Mesenchymal stem cell (in vitro differentiated cells and primary cell): ENCODE data around the gene SSPN.

Source experiments
- DNase-seq: peaks from one replicate; pipeline ENCODE4 v3.0.0-alpha.2; 2013
- H2AFZ ChIP-seq: one replicate; pipeline ENCODE4 v1.6.1; 2013; ENCODE audit warnings: low read depth, mild to moderate bottlenecking, control low read depth, inconsistent platforms, low read length, moderate library complexity
- H2AK5ac ChIP-seq: 2 replicates; pipeline ENCODE4 v1.6.1; 2013; ENCODE audit warnings: low read length, moderate library complexity, mild to moderate bottlenecking, inconsistent platforms; ENCODE audit not compliant: severe bottlenecking
- H2BK120ac ChIP-seq: one replicate; pipeline ENCODE4 v1.6.1; 2013; ENCODE audit warnings: low read depth, mild to moderate bottlenecking, inconsistent platforms, low read length, moderate library complexity
- H2BK12ac ChIP-seq, 2 experiments: one replicate each; pipeline ENCODE4 v1.6.1; 2013; ENCODE audit warnings: inconsistent platforms in 2 of 2, low read length in 2 of 2, mild to moderate bottlenecking in 2 of 2, moderate library complexity in 2 of 2, control low read depth in 1 of 2
- H2BK15ac ChIP-seq: one replicate; pipeline ENCODE4 v1.6.1; 2013; ENCODE audit warnings: mild to moderate bottlenecking, low read depth, inconsistent platforms; ENCODE audit not compliant: poor library complexity, severe bottlenecking
- H2BK5ac ChIP-seq: 2 replicates; pipeline ENCODE4 v1.6.1; 2013; ENCODE audit warnings: low read depth, mild to moderate bottlenecking, low read length, control low read depth, inconsistent platforms; ENCODE audit not compliant: poor library complexity, severe bottlenecking
- H3K14ac ChIP-seq, 2 experiments: one replicate each; pipeline ENCODE4 v1.6.1; 2013; ENCODE audit warnings: inconsistent platforms in 2 of 2, low read length in 2 of 2, control low read depth in 1 of 2, mild to moderate bottlenecking in 1 of 2, moderate library complexity in 1 of 2
- H3K18ac ChIP-seq, 2 experiments: one replicate each; pipeline ENCODE4 v1.6.1; 2013; ENCODE audit warnings: inconsistent platforms in 2 of 2, low read length in 2 of 2, control low read depth in 1 of 2, low read depth in 1 of 2, mild to moderate bottlenecking in 1 of 2
- H3K23ac ChIP-seq, 2 experiments: one replicate each; pipeline ENCODE4 v1.6.1; 2013; ENCODE audit warnings: inconsistent platforms in 2 of 2, low read length in 2 of 2, mild to moderate bottlenecking in 2 of 2, moderate library complexity in 2 of 2, control low read depth in 1 of 2
- H3K27ac ChIP-seq: 2 replicates; pipeline ENCODE4 v1.5.1; 2013; ENCODE audit warnings: mild to moderate bottlenecking, moderate library complexity, low read length, control low read depth, inconsistent platforms; ENCODE audit not compliant: poor library complexity, severe bottlenecking
- H3K27me3 ChIP-seq, 2 experiments: 2 replicates each; pipeline versions ENCODE4 v1.6.1 to v1.7.0; 2013; ENCODE audit warnings: low read length in 2 of 2, mild to moderate bottlenecking in 2 of 2, moderate library complexity in 2 of 2, control low read depth in 1 of 2, inconsistent platforms in 1 of 2; ENCODE audit not compliant: control insufficient read depth in 1 of 2, insufficient read depth in 1 of 2
- H3K36me3 ChIP-seq, 2 experiments: 2 replicates each; pipeline versions ENCODE4 v1.6.1 to v1.7.0; 2013; ENCODE audit warnings: low read length in 2 of 2, control low read depth in 1 of 2, inconsistent platforms in 1 of 2, low read depth in 1 of 2, mild to moderate bottlenecking in 1 of 2; ENCODE audit not compliant: insufficient read depth in 2 of 2, control insufficient read depth in 1 of 2
- H3K4ac ChIP-seq, 2 experiments: one replicate each; pipeline ENCODE4 v1.6.1; 2013; ENCODE audit warnings: inconsistent platforms in 2 of 2, low read length in 2 of 2, mild to moderate bottlenecking in 2 of 2, moderate library complexity in 2 of 2, control low read depth in 1 of 2, low read depth in 1 of 2
- H3K4me1 ChIP-seq: 2 replicates; pipeline ENCODE4 v1.6.1; 2013; ENCODE audit warnings: low read depth, low read length, control low read depth; ENCODE audit not compliant: control insufficient read depth, insufficient read depth
- H3K4me2 ChIP-seq: 2 replicates; pipeline ENCODE4 v1.6.1; 2013; ENCODE audit warnings: low read length, mild to moderate bottlenecking, inconsistent platforms; ENCODE audit not compliant: poor library complexity, severe bottlenecking
- H3K4me3 ChIP-seq, 2 experiments: 2 replicates each; pipeline versions ENCODE4 v1.5.1 to v1.7.0; 2013; ENCODE audit warnings: low read length in 2 of 2, mild to moderate bottlenecking in 2 of 2, control low read depth in 1 of 2, low read depth in 1 of 2; ENCODE audit not compliant: insufficient read depth in 1 of 2
- H3K79me1 ChIP-seq: replicated peaks from 2 replicates; pipeline ENCODE4 v1.6.1; 2013; ENCODE audit warnings: mild to moderate bottlenecking, control low read depth, low read length, inconsistent platforms; ENCODE audit not compliant: poor library complexity, severe bottlenecking
- H3K9ac ChIP-seq: 2 replicates; pipeline ENCODE4 v1.7.0; 2013; ENCODE audit warnings: mild to moderate bottlenecking, low read length, moderate library complexity
- H3K9me3 ChIP-seq: 2 replicates; pipeline ENCODE4 v1.7.0; 2013; ENCODE audit warnings: mild to moderate bottlenecking, low read length; ENCODE audit not compliant: control insufficient read depth
- H4K8ac ChIP-seq: one replicate; pipeline ENCODE4 v1.6.1; 2013; ENCODE audit warnings: inconsistent platforms, mild to moderate bottlenecking, low read length, moderate library complexity
- H4K91ac ChIP-seq: one replicate; pipeline ENCODE4 v1.6.1; 2013; ENCODE audit warnings: mild to moderate bottlenecking, low read length, inconsistent platforms
- WGBS: methylation state at CpG from one replicate; pipeline ENCODE4 v1.1.7; 2013; ENCODE audit warnings: mixed read lengths; 5-methylcytosine and 5-hydroxymethylcytosine counted together

The SSPN gene

DNA sequence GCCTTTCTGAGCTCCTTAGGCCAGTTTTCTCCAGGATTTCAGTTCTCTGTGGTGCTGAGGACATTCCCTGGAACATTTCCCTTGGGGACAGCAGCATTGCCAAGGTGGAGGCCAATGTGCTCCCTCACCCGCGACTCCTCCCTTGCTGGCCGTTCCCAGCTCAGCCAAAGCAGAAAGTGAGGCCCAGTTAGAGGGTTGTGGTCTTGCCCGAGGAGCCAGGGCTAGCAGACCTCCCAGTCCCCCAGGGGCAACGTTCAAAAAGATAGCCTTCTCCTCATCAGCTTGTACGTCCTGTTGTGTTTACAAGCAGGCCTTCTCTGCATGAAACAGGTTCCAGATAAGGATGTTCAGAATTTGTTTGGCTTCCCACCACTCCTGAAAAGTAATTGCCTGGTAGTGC, 78.4 kb downstream of the SSPN start:
- peak overlapping the region; percentile 21 to 91 for H3K4ac ChIP-seq
- H2AFZ ChIP-seq: no peak overlapping the region
- H2AK5ac ChIP-seq: peak overlapping the region; percentile 89
- peak overlapping the region; percentile 92 for H4K8ac ChIP-seq
- H2BK15ac ChIP-seq: peak overlapping the region; percentile 86
- H3K79me1 ChIP-seq: no peaks in the 10 kb centered on the region
- H2BK5ac ChIP-seq: peak overlapping the region; percentile 14
- H3K18ac ChIP-seq: peak overlapping the region; percentile 74 to 95
- H3K4me3 ChIP-seq: peak overlapping the region in 1 of 2 experiments; percentile 10
- peak overlapping the region; percentile 84 to 91 for H2BK12ac ChIP-seq
- H3K4me2 ChIP-seq: no peak overlapping the region
- H3K14ac ChIP-seq: no peak overlapping the region
- H3K27me3 ChIP-seq: no peaks in the 10 kb centered on the region
- H3K9me3 ChIP-seq: no peaks in the 10 kb centered on the region
- H4K91ac ChIP-seq: peak overlapping the region; percentile 96
- 59% methylated on average over 4 of the region's 6 CpGs for WGBS
- no peak overlapping the region for H3K23ac ChIP-seq
- no peaks in the 10 kb centered on the region for H3K36me3 ChIP-seq
- H3K27ac ChIP-seq: peak overlapping the region; percentile 99
- H3K9ac ChIP-seq: peak overlapping the region; percentile 72
- H3K4me1 ChIP-seq: peaks cover 28% of the 10 kb centered on the region
- peak; percentile 30 for DNase-seq
- peak overlapping the region; percentile 71 for H2BK120ac ChIP-seq

DNA sequence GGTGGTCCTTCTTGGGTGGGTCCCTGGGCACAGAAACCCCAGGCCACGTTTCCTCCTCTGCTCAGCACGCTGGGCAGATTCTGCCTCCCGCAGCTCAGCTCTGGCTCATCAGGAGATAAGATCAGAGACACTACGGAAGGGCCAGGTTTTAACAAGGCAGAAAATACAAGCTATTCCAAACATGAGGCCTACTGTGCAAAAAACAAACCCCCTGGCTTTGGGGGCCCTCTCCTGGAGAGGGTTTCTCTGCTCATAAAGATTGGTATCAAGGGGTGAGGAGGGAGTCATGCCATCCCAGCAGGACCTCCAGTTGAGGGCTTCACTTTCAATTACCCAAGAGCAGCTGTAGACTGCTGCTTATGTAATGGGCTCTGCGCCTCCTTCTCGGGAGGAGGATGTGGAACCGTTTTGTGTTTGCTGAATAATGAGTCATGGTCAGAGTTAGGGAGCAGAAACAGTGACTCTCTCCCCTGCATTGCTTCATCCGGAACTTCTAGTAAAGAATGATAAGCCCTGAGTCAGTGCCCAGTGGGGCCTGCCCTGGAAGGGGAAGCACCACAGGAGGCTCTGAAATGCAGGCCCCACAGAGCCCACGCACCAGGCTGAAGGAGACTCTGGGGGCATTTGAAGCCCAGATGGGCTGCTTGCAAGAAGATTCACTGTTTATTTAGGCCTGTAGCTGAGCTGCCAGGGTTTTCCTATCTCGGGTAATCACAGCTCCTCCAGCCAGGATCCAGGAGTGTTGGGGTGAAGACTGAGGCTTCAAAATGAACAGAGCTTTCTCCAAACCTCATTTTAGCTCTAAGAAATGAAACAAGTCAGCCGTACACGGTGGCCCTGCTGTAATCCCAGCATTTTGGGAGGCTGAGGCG, 79.3 kb downstream of the SSPN start:
- peak overlapping the region; percentile 58 for H2BK5ac ChIP-seq
- H3K9ac ChIP-seq: peak overlapping the region; percentile 78
- H3K27me3 ChIP-seq: no peaks in the 10 kb centered on the region
- peaks cover 31% of the 10 kb centered on the region for H3K4me1 ChIP-seq
- H3K4ac ChIP-seq: peak overlapping the region; percentile 82 to 96
- H3K14ac ChIP-seq: peak overlapping the region in 1 of 2 experiments; percentile 77
- H4K91ac ChIP-seq: peak overlapping the region; percentile 94
- peak overlapping the region; percentile 96 to 98 for H2BK12ac ChIP-seq
- H3K23ac ChIP-seq: no peak overlapping the region
- no peak overlapping the region for H2AFZ ChIP-seq
- H3K79me1 ChIP-seq: no peaks in the 10 kb centered on the region
- H2BK15ac ChIP-seq: peak overlapping the region; percentile 99
- peak overlapping the region; percentile 88 for H2BK120ac ChIP-seq
- H3K18ac ChIP-seq: peak overlapping the region; percentile 81 to 94
- 9% methylated on average over 11 of the region's 13 CpGs for WGBS
- no peaks in the 10 kb centered on the region for H3K9me3 ChIP-seq
- peak overlapping the region; percentile 92 for H4K8ac ChIP-seq
- DNase-seq: peak; percentile 100
- H2AK5ac ChIP-seq: peak overlapping the region; percentile 85
- H3K4me2 ChIP-seq: no peak overlapping the region
- peak overlapping the region in 1 of 2 experiments; percentile 10 for H3K4me3 ChIP-seq
- H3K36me3 ChIP-seq: no peaks in the 10 kb centered on the region
- H3K27ac ChIP-seq: peak overlapping the region; percentile 99

DNA sequence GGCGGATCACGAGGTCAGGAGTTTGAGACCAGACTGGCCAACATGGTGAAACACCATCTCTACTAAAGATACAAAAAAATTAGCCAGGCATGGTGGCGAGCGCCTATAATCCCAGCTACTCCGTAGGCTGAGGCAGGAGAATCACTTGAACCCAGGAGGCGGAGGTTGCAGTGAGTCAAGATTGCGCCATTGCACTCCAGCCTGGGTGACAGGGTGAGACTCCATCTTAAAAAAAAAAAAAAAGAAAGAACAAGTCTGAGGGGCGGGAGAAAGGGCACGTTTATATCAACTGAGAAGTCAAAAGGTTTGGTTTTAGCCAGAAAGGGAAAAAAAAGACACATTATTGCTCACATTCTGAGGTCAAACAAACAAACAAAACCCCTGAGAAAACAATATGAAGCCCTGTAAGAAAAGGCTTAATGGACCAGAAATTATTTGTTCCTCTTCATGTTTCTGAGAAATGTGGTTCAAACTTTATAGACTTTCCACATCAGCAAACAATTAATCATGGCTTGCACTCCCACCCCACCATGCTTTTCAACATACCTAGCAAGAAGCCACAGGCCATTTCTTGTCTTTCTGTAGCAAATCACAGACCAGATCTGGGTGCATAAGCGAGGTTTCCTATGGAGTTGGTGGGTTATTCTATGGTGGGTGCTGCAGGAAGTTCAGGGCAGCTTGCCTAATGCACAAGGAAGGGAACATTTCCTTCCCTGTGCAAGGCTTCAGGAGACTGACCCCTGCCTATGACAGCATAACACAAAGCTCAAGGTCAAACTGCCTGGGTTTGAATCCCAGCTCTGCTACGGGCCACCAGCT, 80.1 kb downstream of the SSPN start:
- H3K27me3 ChIP-seq: no peaks in the 10 kb centered on the region
- no peak overlapping the region for H3K23ac ChIP-seq
- H3K79me1 ChIP-seq: no peaks in the 10 kb centered on the region
- peak overlapping the region; percentile 44 for H2BK15ac ChIP-seq
- peak overlapping the region in 1 of 2 experiments; percentile 91 for H2BK12ac ChIP-seq
- H3K14ac ChIP-seq: no peak overlapping the region
- no peaks in the 10 kb centered on the region for H3K36me3 ChIP-seq
- peak overlapping the region; percentile 58 for H2BK5ac ChIP-seq
- H4K8ac ChIP-seq: peak overlapping the region; percentile 80
- peak overlapping the region; percentile 81 for H4K91ac ChIP-seq
- H2BK120ac ChIP-seq: peak overlapping the region; percentile 66
- no peak overlapping the region for H3K4me3 ChIP-seq
- peak overlapping the region; percentile 78 for H3K9ac ChIP-seq
- H2AFZ ChIP-seq: no peak overlapping the region
- no peaks in the 10 kb centered on the region for H3K9me3 ChIP-seq
- DNase-seq: peak; percentile 68
- H3K27ac ChIP-seq: peak overlapping the region; percentile 99
- peak overlapping the region; percentile 73 to 90 for H3K18ac ChIP-seq
- 64% methylated on average over 9 of the region's 11 CpGs for WGBS
- peak overlapping the region; percentile 69 for H2AK5ac ChIP-seq
- no peak overlapping the region for H3K4me2 ChIP-seq
- H3K4me1 ChIP-seq: peaks cover 33% of the 10 kb centered on the region
- peak overlapping the region; percentile 66 to 96 for H3K4ac ChIP-seq

DNA sequence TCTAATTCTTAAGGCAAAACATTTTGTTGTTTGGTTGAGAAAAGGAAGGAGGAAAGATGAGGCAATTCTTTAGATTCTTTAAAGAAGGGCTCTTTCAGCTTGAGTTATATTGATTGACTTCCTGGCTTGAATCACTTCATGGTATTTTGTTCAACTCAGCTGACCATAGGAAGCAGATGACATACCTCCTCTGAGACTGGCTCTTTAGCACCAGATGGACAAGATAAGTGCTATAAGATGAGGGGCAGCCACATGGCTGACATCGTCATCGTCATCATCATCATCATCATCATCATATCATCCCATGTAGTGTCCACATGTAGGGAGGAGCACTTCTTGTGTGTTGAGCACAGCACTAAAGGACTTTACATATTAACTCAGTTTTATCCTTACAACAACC, 81.3 kb downstream of the SSPN start:
- H4K91ac ChIP-seq: no peak overlapping the region
- no peaks in the 10 kb centered on the region for H3K79me1 ChIP-seq
- no peaks in the 10 kb centered on the region for H3K9me3 ChIP-seq
- no peaks in the 10 kb centered on the region for H3K27me3 ChIP-seq
- no peak overlapping the region for H3K14ac ChIP-seq
- WGBS: 0% methylated on average over 2 of the region's 2 CpGs
- H3K27ac ChIP-seq: peak overlapping the region; percentile 29
- H3K4me3 ChIP-seq: no peak overlapping the region
- no peaks in the 10 kb centered on the region for H3K36me3 ChIP-seq
- DNase-seq: peak; percentile 82
- no peak overlapping the region for H2BK5ac ChIP-seq
- H2AK5ac ChIP-seq: no peak overlapping the region
- H2AFZ ChIP-seq: no peak overlapping the region
- no peak overlapping the region for H3K23ac ChIP-seq
- H2BK12ac ChIP-seq: peak overlapping the region in 1 of 2 experiments; percentile 15
- H2BK120ac ChIP-seq: no peak overlapping the region
- no peak overlapping the region for H2BK15ac ChIP-seq
- peaks cover 38% of the 10 kb centered on the region for H3K4me1 ChIP-seq
- H3K18ac ChIP-seq: no peak overlapping the region
- no peak overlapping the region for H3K9ac ChIP-seq
- no peak overlapping the region for H4K8ac ChIP-seq
- H3K4ac ChIP-seq: no peak overlapping the region
- no peak overlapping the region for H3K4me2 ChIP-seq
